Measurements from ENCODE around the gene TEAD1.

TEAD1 gene

GRCh38 chr11:12914400-12914912 is 240.2 kb downstream of the TEAD1 start:
- Histone ChIP-seq H3K9ac (ENCODE audit: low read depth, low read length) (peak overlapping the region; percentile 41; the same call in 1 of the 2 replicates), H3K4me1 (ENCODE audit: insufficient read depth, low read length) (peaks cover 29% of the 10 kb centered on the region), H3K4me3 (ENCODE audit: low read length) (0 out of 2 replicates have a peak overlapping the region, but pooled peaks have one; percentile 12), H3K27ac (ENCODE audit: low read depth, low read length) (peak overlapping the region; percentile 88), H3K36me3 (ENCODE audit: insufficient read depth, low read length) (peaks cover 21% of the 10 kb centered on the region; the same call in 1 of the 2 replicates), H3K9me3 (ENCODE audit: insufficient read depth, low read depth, low read length) (no peaks in the 10 kb centered on the region), H3K27me3 (ENCODE audit: insufficient read depth, low read length) (no peaks in the 10 kb centered on the region)
- WGBS = 18% methylated on average over 11 of the region's 11 CpGs

- Histone ChIP-seq H3K36me3 (ENCODE audit: insufficient read depth, low read length) (peaks cover 21% of the 10 kb centered on the region; the same call in 1 of the 2 replicates), H3K9ac (ENCODE audit: low read depth, low read length) (peak overlapping the region; percentile 41; the same call in 1 of the 2 replicates), H3K4me1 (ENCODE audit: insufficient read depth, low read length) (peaks cover 29% of the 10 kb centered on the region), H3K9me3 (ENCODE audit: insufficient read depth, low read depth, low read length) (no peaks in the 10 kb centered on the region), H3K4me3 (ENCODE audit: low read length) (no peak overlapping the region), H3K27ac (ENCODE audit: low read depth, low read length) (peak overlapping the region; percentile 88), H3K27me3 (ENCODE audit: insufficient read depth, low read length) (no peaks in the 10 kb centered on the region)
- 87% methylated on average over 6 of the region's 7 CpGs for WGBS
Observed at GRCh38 chr11:12915093-12915492, 240.9 kb downstream of the TEAD1 start.

GRCh38 chr11:12917822-12918221 is 243.6 kb downstream of the TEAD1 start:
- WGBS = no CpG with 5 or more reads among the region's 1 CpG
- Histone ChIP-seq H3K27ac (ENCODE audit: low read depth, low read length) (no peak overlapping the region), H3K27me3 (ENCODE audit: insufficient read depth, low read length) (no peaks in the 10 kb centered on the region), H3K4me3 (ENCODE audit: low read length) (no peak overlapping the region), H3K36me3 (ENCODE audit: insufficient read depth, low read length) (peaks cover 23% of the 10 kb centered on the region; the same call in 1 of the 2 replicates), H3K9ac (ENCODE audit: low read depth, low read length) (no peak overlapping the region), H3K9me3 (ENCODE audit: insufficient read depth, low read depth, low read length) (no peaks in the 10 kb centered on the region), H3K4me1 (ENCODE audit: insufficient read depth, low read length) (peaks cover 27% of the 10 kb centered on the region)

GRCh38 chr11:12918667-12919066 is 244.4 kb downstream of the TEAD1 start:
- H3K36me3 ChIP-seq (ENCODE audit: insufficient read depth, low read length) = peaks cover 23% of the 10 kb centered on the region; the same call in 1 of the 2 replicates
- H3K27me3 ChIP-seq (ENCODE audit: insufficient read depth, low read length) = no peaks in the 10 kb centered on the region
- H3K27ac ChIP-seq (ENCODE audit: low read depth, low read length) = no peak overlapping the region
- WGBS = 94% methylated on average over 4 of the region's 4 CpGs
- peaks cover 19% of the 10 kb centered on the region for H3K4me1 ChIP-seq (ENCODE audit: insufficient read depth, low read length)
- no peaks in the 10 kb centered on the region for H3K9me3 ChIP-seq (ENCODE audit: insufficient read depth, low read depth, low read length)
- H3K4me3 ChIP-seq (ENCODE audit: low read length) = no peak overlapping the region
- H3K9ac ChIP-seq (ENCODE audit: low read depth, low read length) = no peak overlapping the region

DNA sequence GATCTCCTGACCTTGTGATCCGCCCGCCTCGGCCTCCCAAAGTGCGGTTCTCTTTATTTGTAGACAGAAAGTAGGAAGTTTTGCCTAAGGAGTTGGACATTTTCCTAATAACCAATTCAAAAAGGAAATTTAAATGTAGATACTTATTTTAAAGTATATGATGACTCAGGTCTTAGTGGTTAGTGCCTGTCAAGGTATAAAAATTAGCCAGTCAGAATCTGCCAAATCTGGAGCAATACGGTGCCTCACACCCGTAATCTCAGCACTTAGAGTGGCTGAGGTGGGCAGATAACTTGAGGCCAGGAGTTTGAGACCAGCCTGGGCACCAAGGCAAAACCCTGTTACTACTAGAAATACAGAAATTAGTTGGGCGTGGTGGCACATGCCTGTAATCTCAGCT is 248.2 kb downstream of the TEAD1 start:
- Histone ChIP-seq H3K4me1 (ENCODE audit: insufficient read depth, low read length) (peaks cover 5% of the 10 kb centered on the region; the same call in 1 of the 2 replicates), H3K4me3 (ENCODE audit: low read length) (no peak overlapping the region), H3K36me3 (ENCODE audit: insufficient read depth, low read length) (peaks cover 28% of the 10 kb centered on the region), H3K9ac (ENCODE audit: low read depth, low read length) (no peak overlapping the region), H3K27ac (ENCODE audit: low read depth, low read length) (no peak overlapping the region), H3K27me3 (ENCODE audit: insufficient read depth, low read length) (no peaks in the 10 kb centered on the region), H3K9me3 (ENCODE audit: insufficient read depth, low read depth, low read length) (no peaks in the 10 kb centered on the region)
- WGBS = 97% methylated on average over 7 of the region's 7 CpGs

DNA sequence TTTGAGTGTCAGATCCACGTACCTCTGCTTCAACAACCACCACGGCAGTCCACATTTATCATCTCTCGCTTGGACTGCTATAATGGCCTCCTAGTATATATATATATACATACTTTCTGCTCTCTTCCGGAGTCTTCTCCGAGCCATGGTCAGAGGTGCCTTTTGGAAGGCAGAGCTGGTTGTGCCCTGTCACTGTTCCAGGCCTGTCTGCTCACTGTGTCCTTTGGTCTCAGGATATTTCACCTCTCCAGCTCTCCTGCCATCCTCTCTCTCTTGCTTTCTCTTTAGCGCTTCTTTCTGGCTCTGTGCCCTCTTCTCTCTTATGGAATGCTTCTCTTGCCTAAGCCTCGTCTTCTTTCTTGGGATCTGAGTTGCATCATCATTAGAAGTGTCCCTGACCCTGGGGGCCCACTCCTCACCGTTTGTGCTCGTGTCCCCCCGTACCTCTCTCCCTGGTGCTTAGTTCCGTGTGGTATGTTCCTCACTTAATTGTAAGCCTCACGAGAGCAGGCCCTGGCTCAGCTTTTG is 248.8 kb downstream of the TEAD1 start:
- no peak overlapping the region for H3K27ac ChIP-seq (ENCODE audit: low read depth, low read length)
- no peak overlapping the region for H3K4me3 ChIP-seq (ENCODE audit: low read length)
- H3K27me3 ChIP-seq (ENCODE audit: insufficient read depth, low read length) = no peaks in the 10 kb centered on the region
- H3K4me1 ChIP-seq (ENCODE audit: insufficient read depth, low read length) = peaks cover 5% of the 10 kb centered on the region; the same call in 1 of the 2 replicates
- no peaks in the 10 kb centered on the region for H3K9me3 ChIP-seq (ENCODE audit: insufficient read depth, low read depth, low read length)
- peaks cover 28% of the 10 kb centered on the region for H3K36me3 ChIP-seq (ENCODE audit: insufficient read depth, low read length)
- WGBS = 96% methylated on average over 12 of the region's 12 CpGs
- no peak overlapping the region for H3K9ac ChIP-seq (ENCODE audit: low read depth, low read length)

- H3K4me1 ChIP-seq (ENCODE audit: insufficient read depth, low read length) = peaks cover 5% of the 10 kb centered on the region; the same call in 1 of the 2 replicates
- no peaks in the 10 kb centered on the region for H3K9me3 ChIP-seq (ENCODE audit: insufficient read depth, low read depth, low read length)
- no peaks in the 10 kb centered on the region for H3K27me3 ChIP-seq (ENCODE audit: insufficient read depth, low read length)
- H3K4me3 ChIP-seq (ENCODE audit: low read length) = no peak overlapping the region
- peaks cover 28% of the 10 kb centered on the region for H3K36me3 ChIP-seq (ENCODE audit: insufficient read depth, low read length)
- H3K27ac ChIP-seq (ENCODE audit: low read depth, low read length) = no peak overlapping the region
- no peak overlapping the region for H3K9ac ChIP-seq (ENCODE audit: low read depth, low read length)
- 91% methylated on average over 3 of the region's 3 CpGs for WGBS
Observed at GRCh38 chr11:12924650-12925049, 250.4 kb downstream of the TEAD1 start.

DNA sequence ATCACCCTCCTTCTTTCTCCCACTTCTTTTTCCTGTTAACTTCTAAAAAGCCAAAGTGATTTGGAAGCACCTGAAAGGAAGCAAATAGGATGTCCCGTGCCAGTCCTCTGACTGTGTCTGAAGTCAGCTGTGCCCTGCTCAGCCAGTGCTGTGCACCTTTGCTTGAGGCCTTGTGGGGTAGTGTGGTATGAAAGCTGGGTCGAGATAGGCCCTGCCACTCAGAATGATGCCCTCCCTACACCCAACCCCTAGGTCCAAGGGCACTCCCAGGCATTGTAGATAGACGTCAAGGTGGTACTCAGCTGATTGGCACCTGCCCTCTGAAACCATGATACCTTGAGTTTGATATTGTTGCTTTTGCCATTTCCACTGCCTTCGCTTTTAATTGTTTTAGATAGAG is 251.3 kb downstream of the TEAD1 start:
- no peak overlapping the region for H3K27ac ChIP-seq (ENCODE audit: low read depth, low read length)
- no peak overlapping the region for H3K4me3 ChIP-seq (ENCODE audit: low read length)
- H3K9me3 ChIP-seq (ENCODE audit: insufficient read depth, low read depth, low read length) = no peaks in the 10 kb centered on the region
- WGBS = 46% methylated on average over 2 of the region's 4 CpGs
- H3K36me3 ChIP-seq (ENCODE audit: insufficient read depth, low read length) = peaks cover 35% of the 10 kb centered on the region
- H3K27me3 ChIP-seq (ENCODE audit: insufficient read depth, low read length) = no peaks in the 10 kb centered on the region
- no peak overlapping the region for H3K9ac ChIP-seq (ENCODE audit: low read depth, low read length)
- peaks cover 5% of the 10 kb centered on the region; the same call in 1 of the 2 replicates for H3K4me1 ChIP-seq (ENCODE audit: insufficient read depth, low read length)

DNA sequence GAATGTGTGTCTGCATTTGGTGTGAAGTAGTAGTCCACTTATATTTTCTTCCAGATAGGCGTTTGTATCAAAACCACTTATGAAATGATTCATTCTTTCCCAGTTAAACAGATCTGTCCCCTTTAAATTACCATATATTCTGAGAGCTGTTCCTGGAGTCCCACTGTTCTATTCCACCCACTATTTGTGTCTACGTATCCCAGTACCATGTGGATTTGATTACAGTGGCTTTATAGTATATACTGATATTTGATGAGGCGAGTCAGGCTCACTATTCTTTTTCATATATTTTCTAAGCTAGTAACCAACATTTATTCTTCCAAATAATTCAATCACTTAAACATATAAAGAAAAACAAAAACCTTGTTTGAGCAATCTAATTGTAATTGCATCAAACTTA is 253.0 kb downstream of the TEAD1 start:
- H3K4me3 ChIP-seq (ENCODE audit: low read length) = no peak overlapping the region
- no peak overlapping the region for H3K9ac ChIP-seq (ENCODE audit: low read depth, low read length)
- WGBS = 97% methylated on average over 2 of the region's 3 CpGs
- H3K27me3 ChIP-seq (ENCODE audit: insufficient read depth, low read length) = no peaks in the 10 kb centered on the region
- H3K27ac ChIP-seq (ENCODE audit: low read depth, low read length) = no peak overlapping the region
- no peaks in the 10 kb centered on the region for H3K9me3 ChIP-seq (ENCODE audit: insufficient read depth, low read depth, low read length)
- H3K36me3 ChIP-seq (ENCODE audit: insufficient read depth, low read length) = peaks cover 50% of the 10 kb centered on the region
- H3K4me1 ChIP-seq (ENCODE audit: insufficient read depth, low read length) = no peaks in the 10 kb centered on the region

- no peaks in the 10 kb centered on the region for H3K27me3 ChIP-seq (ENCODE audit: insufficient read depth, low read length)
- H3K27ac ChIP-seq (ENCODE audit: low read depth, low read length) = no peak overlapping the region
- 100% methylated on average over 2 of the region's 2 CpGs for WGBS
- H3K4me1 ChIP-seq (ENCODE audit: insufficient read depth, low read length) = no peaks in the 10 kb centered on the region
- no peak overlapping the region for H3K4me3 ChIP-seq (ENCODE audit: low read length)
- peaks cover under 1% of the 10 kb centered on the region; the same call in 1 of the 2 replicates for H3K9me3 ChIP-seq (ENCODE audit: insufficient read depth, low read depth, low read length)
- no peak overlapping the region for H3K9ac ChIP-seq (ENCODE audit: low read depth, low read length)
- H3K36me3 ChIP-seq (ENCODE audit: insufficient read depth, low read length) = peaks cover 56% of the 10 kb centered on the region
Observed at GRCh38 chr11:12927886-12928285, 253.7 kb downstream of the TEAD1 start.

- H3K4me1 ChIP-seq (ENCODE audit: insufficient read depth, low read length) = no peaks in the 10 kb centered on the region
- no peak overlapping the region for H3K9ac ChIP-seq (ENCODE audit: low read depth, low read length)
- peaks cover 51% of the 10 kb centered on the region for H3K36me3 ChIP-seq (ENCODE audit: insufficient read depth, low read length)
- H3K9me3 ChIP-seq (ENCODE audit: insufficient read depth, low read depth, low read length) = peaks cover 5% of the 10 kb centered on the region; the same call in 1 of the 2 replicates
- H3K4me3 ChIP-seq (ENCODE audit: low read length) = no peak overlapping the region
- H3K27me3 ChIP-seq (ENCODE audit: insufficient read depth, low read length) = no peaks in the 10 kb centered on the region
- no peak overlapping the region for H3K27ac ChIP-seq (ENCODE audit: low read depth, low read length)
Observed at GRCh38 chr11:12930850-12931249, 256.6 kb downstream of the TEAD1 start.

All from HUES64 (cell line).